HL-60 (cell line): ENCODE measurements around the gene STX1A.

Source experiments
- CTCF ChIP-seq: IDR thresholded peaks from one replicate; pipeline ENCODE4 v1.5.1; 2011; ENCODE audit warnings: low read length, control low read depth, inconsistent platforms; ENCODE audit not compliant: insufficient read depth
- POLR2AphosphoS5 ChIP-seq: IDR thresholded peaks from 2 replicates; pipeline ENCODE4 v1.6.1; 2012; ENCODE audit warnings: low read depth
- REST ChIP-seq: IDR thresholded peaks from 2 replicates; pipeline ENCODE4 v1.6.1; 2012; ENCODE audit warnings: low read depth; ENCODE audit not compliant: insufficient replicate concordance

- TF ChIP-seq POLR2AphosphoS5 (no peak), CTCF (peak; percentile 18), REST (no peak)
These were observed 51.9 kb downstream of the STX1A start, which contains the start of gene VPS37D for GRCh38 chr7:73667344-73668102.
